Stimulated activated CD4-positive, alpha-beta T cell treated with anti-CD3 and anti-CD28 coated beads, Interleukin-15, amount 100 ng/mL, for 48 hours (primary cell): ENCODE results near the gene EXOSC7.
A peak's percentile ranks its signal among the peaks of the same experiment; 100 is the strongest.
"Not testable (repeated sequence)": the region's sequence is repeated elsewhere in the genome, so short reads cannot be mapped to it uniquely, and the experiment has no call there.

ENCODE experiments used
- DNase-seq, 2 donors: peaks; one replicate each; pipeline ENCODE4 v3.0.0-alpha.2; 2020; ENCODE audit warnings: low read depth in 2 of 2

The EXOSC7 gene

GRCh38 chr3:44976002-44976815 lies at the start of gene EXOSC7, which contains the start of gene ZDHHC3:
TSS of gene EXOSC7 (plus strand) at chr3:44976244. CDS start at chr3:44976278, 34 bp downstream.
TSS of gene ZDHHC3 (minus strand) at chr3:44976174. CDS start at chr3:44959436, 16,738 bp downstream.
- DNase-seq, result peak; percentile 76 to 81

GRCh38 chr3:44926921-44927320 lies 49.1 kb upstream of the EXOSC7 start:
- DNase-seq, result no peak

GRCh38 chr3:44927371-44927770 lies 48.7 kb upstream of the EXOSC7 start:
- DNase-seq, result no peak

GRCh38 chr3:44929782-44930181 lies 46.3 kb upstream of the EXOSC7 start:
- DNase-seq, result no peak

GRCh38 chr3:44930911-44931310 lies 45.1 kb upstream of the EXOSC7 start:
- no peak for DNase-seq

GRCh38 chr3:44931791-44932190 lies 44.3 kb upstream of the EXOSC7 start:
- no peak for DNase-seq

GRCh38 chr3:44932271-44932670 lies 43.8 kb upstream of the EXOSC7 start:
- no peak for DNase-seq

GRCh38 chr3:44932986-44933944 lies 42.8 kb upstream of the EXOSC7 start:
- DNase-seq, result no peak

GRCh38 chr3:44939581-44940036 lies 36.4 kb upstream of the EXOSC7 start:
- DNase-seq, result no peak

- no peak for DNase-seq
Measured at GRCh38 chr3:44942202-44942921, 33.7 kb upstream of the EXOSC7 start.

- no peak for DNase-seq
Measured at GRCh38 chr3:44948239-44948638, 27.8 kb upstream of the EXOSC7 start.

GRCh38 chr3:44949770-44950169 lies 26.3 kb upstream of the EXOSC7 start:
- DNase-seq, result not testable (repeated sequence)

- no peak for DNase-seq
Measured at GRCh38 chr3:44950275-44950734, 25.7 kb upstream of the EXOSC7 start.

- no peak for DNase-seq
Measured at GRCh38 chr3:44952689-44953088, 23.4 kb upstream of the EXOSC7 start.

GRCh38 chr3:44954304-44954703 lies 21.7 kb upstream of the EXOSC7 start:
- DNase-seq, result no peak

GRCh38 chr3:44954962-44955361 lies 21.1 kb upstream of the EXOSC7 start:
- DNase-seq, result no peak

GRCh38 chr3:44955917-44956316 lies 20.1 kb upstream of the EXOSC7 start:
- no peak for DNase-seq

- no peak for DNase-seq
Measured at GRCh38 chr3:44957986-44958385, 18.1 kb upstream of the EXOSC7 start.

- no peak for DNase-seq
Measured at GRCh38 chr3:44958386-44958785, 17.7 kb upstream of the EXOSC7 start.

- DNase-seq, result no peak
Measured at GRCh38 chr3:44960387-44961026, 15.5 kb upstream of the EXOSC7 start.

GRCh38 chr3:44961888-44962287 lies 14.2 kb upstream of the EXOSC7 start:
- no peak for DNase-seq
